ENCODE measurements around the gene SLC13A1.
"Not testable (repeated sequence)": the region's sequence is repeated elsewhere in the genome, so short reads cannot be mapped to it uniquely, and the experiment has no call there.

GRCh38 chr7:123227666-123228065, 27.9 kb upstream of the SLC13A1 start:
- not testable (repeated sequence) for TF ChIP-seq CTCF (IDR thresholded peaks at IDR 0.05; ENCODE audit: low read depth, low read length, poor library complexity, severe bottlenecking); EZH2phosphoT487 (IDR thresholded peaks at IDR 0.05; ENCODE audit: borderline replicate concordance, low read length)

All from DOHH2 (cell line).